Activated T-cell treated with anti-CD3 and anti-CD28 coated beads, Interleukin-2, amount 50 U/mL, for 72 hours (primary cell): Measurements from ENCODE around the gene CENPP. TPM values are rescaled to one million over a fixed set of nuclear protein-coding genes. Genes with fewer than 3 reads are reported as not detected.
"Not testable (repeated sequence)": the region's sequence is repeated elsewhere in the genome, so short reads cannot be mapped to it uniquely, and the experiment has no call there.

ENCODE experiments used
- ATAC-seq, 2 donors: fragments of 150-1000 bp; cut with Tn5 transposase; replicated peaks in 1 of 2; 2 replicates each; pipeline ENCODE4 v1.10.0; 2021; ENCODE audit warnings: moderate library complexity in 2 of 2, mild to moderate bottlenecking in 1 of 2
- DNase-seq, 2 donors: peaks; one replicate each; pipeline ENCODE4 v3.0.0; 2021 to 2022; ENCODE audit warnings: mixed read lengths in 1 of 2
- H3K27ac Mint-ChIP-seq: one replicate; pipeline ENCODE4 v1.8.0; 2022; ENCODE audit warnings: mild to moderate bottlenecking, moderate library complexity, mixed read lengths
- H3K27me3 Mint-ChIP-seq: one replicate; pipeline ENCODE4 v1.8.0; 2022; ENCODE audit warnings: low read depth, mixed read lengths
- H3K36me3 Mint-ChIP-seq, 2 donors: one replicate each; pipeline ENCODE4 v1.8.0; 2022; ENCODE audit warnings: mixed read lengths in 2 of 2, mild to moderate bottlenecking in 1 of 2; ENCODE audit not compliant: insufficient read depth in 2 of 2
- H3K4me1 Mint-ChIP-seq: one replicate; pipeline ENCODE4 v1.8.0; 2022; ENCODE audit warnings: low read depth, mixed read lengths
- H3K4me3 Mint-ChIP-seq, 2 donors: one replicate each; pipeline ENCODE4 v1.8.0; 2022; ENCODE audit warnings: mild to moderate bottlenecking in 2 of 2, mixed read lengths in 2 of 2, moderate library complexity in 2 of 2
- H3K9me3 Mint-ChIP-seq, 2 donors: one replicate each; pipeline ENCODE4 v1.8.0; 2022; ENCODE audit warnings: mixed read lengths in 2 of 2
- total RNA-seq, 2 donors: library from RNA; stranded (reverse); gene quantifications; one replicate each; pipeline ENCODE4 v1.2.3, GENCODE V29; 2022

Gene CENPP
- total RNA-seq, 2 donors from 2014 or later = 25.2 to 28.2 TPM

DNA sequence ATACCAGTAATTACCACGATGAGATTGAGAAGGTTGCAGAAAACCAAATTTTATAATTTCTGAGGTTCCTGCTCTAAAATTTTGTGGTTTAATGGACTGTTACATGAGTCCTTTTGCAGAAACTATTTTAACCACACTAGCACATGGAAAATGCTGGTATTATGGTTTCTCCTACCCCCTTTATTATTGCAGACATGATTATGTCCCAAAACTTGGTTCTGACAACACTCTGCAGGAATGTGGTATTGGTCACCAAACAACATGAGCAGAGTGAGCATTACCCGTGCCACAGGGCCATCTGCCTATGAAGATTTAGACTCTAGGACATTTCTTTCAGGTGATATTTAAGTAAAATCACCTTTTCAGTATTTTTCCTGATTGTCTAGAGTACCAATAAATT is 212.8 kb downstream of the CENPP start:
- no peaks in the 10 kb centered on the region for H3K4me1 Mint-ChIP-seq
- H3K4me3 Mint-ChIP-seq = no peak overlapping the region
- ATAC-seq (no peak), DNase-seq (no peak)
- no peaks in the 10 kb centered on the region for H3K9me3 Mint-ChIP-seq
- H3K27me3 Mint-ChIP-seq = no peaks in the 10 kb centered on the region
- H3K36me3 Mint-ChIP-seq = no peaks in the 10 kb centered on the region
- no peak overlapping the region for H3K27ac Mint-ChIP-seq

DNA sequence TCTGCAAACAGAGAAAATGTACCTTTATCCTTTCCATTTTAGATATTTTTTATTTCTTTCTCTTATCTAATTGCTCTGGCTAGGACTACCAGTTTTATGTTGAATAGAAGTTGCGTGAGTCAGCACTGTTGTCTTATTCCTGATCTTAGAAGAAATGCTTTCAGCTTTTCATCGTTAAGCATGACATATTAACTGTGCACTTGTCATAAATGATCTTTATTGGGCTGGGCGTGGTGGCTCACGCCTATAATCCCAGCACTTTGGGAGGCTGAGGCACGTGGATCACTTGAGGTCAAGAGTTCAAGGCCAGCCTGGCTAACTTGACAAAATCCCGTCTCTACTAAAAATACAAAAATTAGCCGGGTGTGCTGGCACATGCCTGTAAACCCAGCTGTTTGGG is 218.2 kb downstream of the CENPP start:
- no peak for DNase-seq
- ATAC-seq = no peak
- H3K27ac Mint-ChIP-seq = no peak overlapping the region
- H3K27me3 Mint-ChIP-seq = no peaks in the 10 kb centered on the region
- H3K4me1 Mint-ChIP-seq = no peaks in the 10 kb centered on the region
- no peak overlapping the region for H3K4me3 Mint-ChIP-seq
- no peaks in the 10 kb centered on the region for H3K9me3 Mint-ChIP-seq
- H3K36me3 Mint-ChIP-seq = no peaks in the 10 kb centered on the region

DNA sequence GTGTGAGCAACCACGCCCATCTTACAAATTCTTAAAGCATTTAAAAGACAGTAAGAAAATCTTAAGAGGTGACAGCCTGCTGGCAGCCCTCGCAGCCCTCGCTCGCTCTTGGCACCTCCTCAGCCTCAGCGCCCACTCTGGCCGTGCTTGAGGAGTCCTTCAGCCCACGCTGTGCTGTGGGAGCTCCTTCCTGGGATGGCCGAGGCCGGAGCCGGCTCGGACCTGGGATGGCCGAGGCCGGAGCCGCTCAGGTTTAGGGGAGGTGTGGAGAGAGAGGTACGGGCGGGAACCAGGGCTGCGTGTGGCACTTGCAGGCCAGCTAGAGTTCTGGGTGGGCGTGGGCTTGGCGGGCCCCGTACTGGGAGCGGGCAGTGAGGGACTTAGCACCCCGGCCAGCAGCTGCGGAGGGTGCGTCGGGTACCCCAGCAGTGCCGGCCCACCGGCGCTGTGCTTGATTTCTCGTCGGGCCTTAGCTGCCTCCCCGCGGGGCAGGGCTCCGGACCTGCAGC is 219.3 kb downstream of the CENPP start:
- ATAC-seq = no peak
- no peak overlapping the region for H3K27ac Mint-ChIP-seq
- DNase-seq = no peak
- H3K9me3 Mint-ChIP-seq = no peaks in the 10 kb centered on the region
- H3K4me1 Mint-ChIP-seq = no peaks in the 10 kb centered on the region
- H3K36me3 Mint-ChIP-seq = no peaks in the 10 kb centered on the region
- H3K4me3 Mint-ChIP-seq = no peak overlapping the region
- no peaks in the 10 kb centered on the region for H3K27me3 Mint-ChIP-seq

DNA sequence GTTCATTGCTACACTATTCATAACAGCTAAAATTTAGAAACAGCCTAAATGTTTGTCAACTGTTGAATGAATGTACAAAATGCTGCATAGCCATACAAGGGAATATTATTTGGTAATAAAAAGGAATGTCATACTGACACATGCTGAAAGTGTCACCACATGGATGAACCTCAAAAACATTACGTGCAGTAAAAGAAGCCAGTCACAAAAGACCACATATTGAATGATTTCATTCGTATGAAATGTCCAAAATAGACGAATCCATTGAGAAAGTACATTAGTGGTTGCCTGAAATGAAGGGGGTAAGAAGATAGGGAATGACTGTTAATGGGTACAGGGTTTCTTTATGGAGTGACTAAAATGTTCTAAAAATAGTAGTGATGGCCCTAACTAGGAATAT is 221.6 kb downstream of the CENPP start:
- DNase-seq (no peak), ATAC-seq (no peak)
- Mint-ChIP-seq H3K27me3 (no peaks in the 10 kb centered on the region), H3K4me1 (no peaks in the 10 kb centered on the region), H3K36me3 (no peaks in the 10 kb centered on the region), H3K27ac (no peak overlapping the region), H3K9me3 (no peaks in the 10 kb centered on the region), H3K4me3 (no peak overlapping the region)

DNA sequence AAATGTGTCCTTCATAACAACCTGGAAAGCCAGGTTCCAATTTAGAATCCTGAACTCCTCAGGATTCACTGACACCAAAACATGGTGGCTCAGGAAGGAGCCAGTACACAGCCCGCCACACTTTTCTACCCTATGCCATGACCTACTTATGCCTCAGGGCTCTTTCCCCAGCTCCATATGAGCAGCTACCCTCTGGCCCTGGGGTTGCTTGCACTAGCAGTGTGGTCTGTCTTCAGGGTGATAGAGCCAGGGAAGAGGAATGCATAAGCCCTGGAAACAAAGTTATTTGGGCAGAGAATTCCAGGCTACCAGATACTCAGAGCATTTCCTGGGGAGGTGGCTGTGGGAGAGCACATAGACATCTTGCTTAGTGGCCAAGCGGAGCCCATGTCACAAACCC is 225.0 kb downstream of the CENPP start:
- Mint-ChIP-seq H3K27ac (no peak overlapping the region), H3K36me3 (no peaks in the 10 kb centered on the region)

DNA sequence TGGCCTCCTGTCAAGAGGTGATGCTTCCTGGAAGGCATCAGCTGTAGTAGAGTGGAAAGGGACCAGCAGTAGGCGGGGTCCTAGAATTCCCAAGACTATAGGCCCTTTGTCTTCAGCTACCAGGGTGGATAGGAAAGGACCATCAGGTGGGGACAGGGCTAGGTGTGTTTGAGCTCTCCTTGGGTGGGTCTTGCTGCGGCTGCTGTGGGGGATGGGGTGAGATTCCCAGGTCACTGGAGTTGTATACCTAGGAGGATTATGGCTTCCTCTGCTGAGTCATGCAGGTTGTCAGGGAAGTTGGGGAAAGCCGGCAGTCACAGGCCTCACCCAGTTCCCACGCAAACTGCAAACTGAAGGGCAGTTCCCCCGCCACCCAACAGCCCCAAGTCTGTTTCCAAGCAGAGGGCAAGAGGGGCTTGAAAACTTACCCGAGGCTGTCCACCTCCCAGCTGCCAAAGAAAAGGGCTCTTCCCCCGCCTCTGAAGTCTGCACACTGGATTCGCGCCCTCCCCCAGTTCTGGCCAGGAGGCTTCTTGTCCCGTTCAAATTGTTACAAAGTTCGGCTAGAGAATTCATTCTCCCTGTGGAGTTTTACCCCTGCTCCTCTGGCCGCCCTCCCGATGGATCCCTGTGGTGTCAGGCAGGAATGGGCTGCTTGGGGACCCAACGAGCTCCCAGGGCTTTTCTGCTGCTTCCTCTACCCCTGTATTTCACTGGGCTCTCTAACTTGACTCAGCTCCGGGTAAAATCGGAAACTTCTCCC is 233.0 kb downstream of the CENPP start:
- ATAC-seq = no peak
- Mint-ChIP-seq H3K36me3 (no peaks in the 10 kb centered on the region), H3K27me3 (no peaks in the 10 kb centered on the region), H3K4me3 (no peak overlapping the region), H3K27ac (no peak overlapping the region), H3K4me1 (peaks cover 6% of the 10 kb centered on the region), H3K9me3 (peaks cover 0 to 2% of the 10 kb centered on the region in 2 donors)
- no peak for DNase-seq

More for the DNA sequence above, 225.0 kb downstream of the CENPP start:
- ATAC-seq = no peak
- no peaks in the 10 kb centered on the region for H3K27me3 Mint-ChIP-seq
- H3K4me3 Mint-ChIP-seq = no peak overlapping the region
- peaks cover 3% of the 10 kb centered on the region for H3K4me1 Mint-ChIP-seq
- peaks cover 0 to 2% of the 10 kb centered on the region in 2 donors for H3K9me3 Mint-ChIP-seq
- DNase-seq = no peak

DNA sequence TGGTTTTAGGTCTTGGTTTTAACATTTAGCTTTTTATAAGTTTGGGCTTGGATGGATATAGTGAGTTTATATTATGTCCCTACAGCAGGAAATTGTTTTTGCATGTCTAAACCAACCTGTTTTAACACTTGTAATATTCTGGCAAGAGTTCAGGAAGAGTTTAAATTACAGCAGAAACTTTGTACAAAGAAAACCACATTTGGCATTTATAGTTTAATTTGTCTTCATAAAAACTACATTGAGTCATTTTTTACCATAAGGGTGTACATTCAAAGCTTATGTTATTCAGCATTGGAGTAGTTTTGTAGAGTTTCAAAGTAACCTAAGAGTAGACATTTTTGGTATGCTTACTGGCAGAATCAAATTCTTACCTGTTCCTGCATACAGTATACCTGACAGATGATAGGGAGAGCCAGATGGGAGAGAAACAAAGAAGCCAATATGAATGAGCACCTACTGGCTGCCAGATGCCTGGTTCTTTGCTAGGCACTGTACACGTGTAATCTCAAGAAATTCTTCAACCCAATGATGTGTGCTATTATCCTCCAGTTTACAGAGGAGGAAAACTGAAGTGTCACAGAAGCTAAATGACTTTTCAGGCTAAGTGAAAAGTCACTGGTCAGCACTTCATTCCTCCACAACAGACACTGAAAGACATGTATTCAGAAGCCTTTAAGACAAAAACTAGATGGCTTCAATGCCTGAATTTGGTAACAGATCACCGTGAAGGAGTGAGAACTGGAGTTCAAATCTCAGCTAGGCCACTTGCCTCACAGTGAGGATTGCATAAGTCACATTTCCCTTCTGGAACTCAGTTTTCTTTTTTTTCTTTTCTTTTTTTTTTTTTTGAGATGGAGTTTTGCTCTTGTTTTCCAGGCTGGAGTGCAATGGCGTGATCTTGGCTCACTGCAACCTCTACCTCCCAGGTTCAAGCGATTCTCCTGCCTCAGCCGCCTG is 235.9 kb downstream of the CENPP start:
- Mint-ChIP-seq H3K27ac (no peak overlapping the region), H3K4me3 (no peak overlapping the region), H3K27me3 (no peaks in the 10 kb centered on the region), H3K9me3 (peaks cover 5 to 6% of the 10 kb centered on the region in 2 donors), H3K36me3 (peaks cover 2 to 6% of the 10 kb centered on the region in 2 donors), H3K4me1 (no peaks in the 10 kb centered on the region)
- DNase-seq (no peak), ATAC-seq (no peak)

DNA sequence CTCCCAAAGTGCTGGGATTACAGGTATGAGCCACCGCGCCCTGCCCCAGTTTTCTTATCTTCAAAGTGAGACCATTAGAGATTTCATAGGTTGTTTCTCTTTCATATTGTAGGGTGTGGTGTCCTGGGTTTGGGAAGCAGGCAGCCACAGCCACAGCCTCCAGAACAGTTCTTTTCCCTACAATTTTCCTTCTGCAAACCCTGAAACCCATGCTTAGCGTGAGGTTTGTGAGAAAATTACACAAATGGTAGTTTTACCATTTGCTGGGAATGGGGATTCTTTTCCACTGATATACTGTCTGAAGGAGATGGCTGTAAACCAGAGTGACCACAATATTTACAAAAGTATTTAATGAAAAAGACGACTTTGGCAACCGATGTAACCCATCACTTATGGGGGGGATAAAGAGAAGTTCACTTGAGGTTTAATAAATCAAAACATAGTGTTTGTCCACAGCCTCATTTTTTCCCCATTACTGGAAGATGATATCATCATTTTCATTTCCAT is 236.8 kb downstream of the CENPP start:
- no peak for ATAC-seq
- no peak for DNase-seq
- no peak overlapping the region for H3K27ac Mint-ChIP-seq
- H3K4me1 Mint-ChIP-seq = no peaks in the 10 kb centered on the region
- H3K4me3 Mint-ChIP-seq = no peak overlapping the region
- H3K36me3 Mint-ChIP-seq = peaks cover 2 to 6% of the 10 kb centered on the region in 2 donors
- no peaks in the 10 kb centered on the region for H3K27me3 Mint-ChIP-seq
- peaks cover 7 to 8% of the 10 kb centered on the region in 2 donors for H3K9me3 Mint-ChIP-seq

DNA sequence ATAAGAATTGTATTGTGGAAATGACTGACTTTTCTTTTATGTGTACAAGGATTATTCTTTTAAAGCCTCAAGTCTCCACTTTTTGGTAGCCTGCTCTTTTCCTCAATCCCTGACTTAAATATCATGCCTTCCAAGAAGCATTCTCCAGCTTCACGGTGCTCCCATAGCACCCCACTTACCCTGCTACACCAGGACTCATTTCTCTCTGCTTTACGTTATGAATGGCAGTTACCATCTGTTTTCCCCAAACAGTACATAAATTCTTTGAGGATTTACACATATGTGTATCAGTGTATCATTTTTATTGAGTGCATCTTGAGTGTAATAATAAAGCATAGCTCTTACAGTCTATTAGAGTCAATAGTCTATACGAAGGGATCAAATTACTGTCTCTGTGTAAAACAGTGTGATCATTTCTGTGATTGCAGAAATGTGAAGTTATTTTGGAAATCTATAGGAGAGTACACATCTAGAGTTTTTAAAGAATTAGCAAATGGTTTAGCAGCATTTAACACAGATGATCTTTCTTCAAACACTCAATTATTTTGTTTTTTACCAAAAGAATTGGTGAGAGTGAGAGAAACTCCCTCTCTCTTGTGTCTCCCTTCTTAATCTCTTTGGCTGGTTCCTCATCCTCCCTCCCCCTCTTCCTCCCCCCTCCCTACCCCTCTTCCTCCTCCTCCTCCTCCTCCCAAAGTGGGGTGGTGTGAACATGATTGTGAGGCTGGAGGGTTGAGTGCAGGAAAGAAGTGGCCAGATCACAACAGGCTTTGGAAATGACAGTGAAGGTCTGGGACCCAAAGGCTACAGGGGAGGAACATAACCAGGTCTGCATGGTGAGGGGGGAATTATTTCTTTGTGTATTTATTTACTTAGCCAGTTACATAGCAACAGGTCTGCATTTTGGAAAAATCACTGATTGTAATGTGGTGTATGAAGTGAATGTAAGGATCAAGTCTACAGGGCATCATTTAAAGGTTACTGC is 237.7 kb downstream of the CENPP start:
- Mint-ChIP-seq H3K9me3 (peaks cover 8 to 9% of the 10 kb centered on the region in 2 donors), H3K4me1 (no peaks in the 10 kb centered on the region), H3K27ac (no peak overlapping the region), H3K36me3 (peaks cover 2 to 6% of the 10 kb centered on the region in 2 donors), H3K27me3 (no peaks in the 10 kb centered on the region), H3K4me3 (no peak overlapping the region)
- DNase-seq (no peak), ATAC-seq (no peak)

DNA sequence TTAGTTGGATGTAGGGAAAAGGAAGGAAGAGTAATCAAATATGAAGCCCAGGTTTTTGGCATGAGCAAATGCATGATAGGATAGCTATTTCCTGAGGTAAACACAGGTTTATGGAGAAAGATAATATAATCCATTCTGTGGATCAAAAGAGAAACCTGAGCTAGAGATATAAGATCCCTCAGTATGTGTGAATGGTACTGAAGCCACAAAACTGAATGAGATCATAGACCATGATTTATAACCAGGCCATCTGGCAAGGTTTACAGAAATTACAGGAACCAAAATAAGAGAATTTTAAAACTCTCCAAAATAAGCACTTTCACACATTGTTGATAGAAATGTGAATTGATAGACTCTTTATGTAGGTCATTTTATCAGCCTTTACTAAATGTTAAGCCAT is 238.8 kb downstream of the CENPP start:
- DNase-seq (no peak), ATAC-seq (no peak)
- Mint-ChIP-seq H3K27ac (no peak overlapping the region), H3K9me3 (peaks cover 8 to 9% of the 10 kb centered on the region in 2 donors), H3K27me3 (no peaks in the 10 kb centered on the region), H3K36me3 (peaks cover 2 to 6% of the 10 kb centered on the region in 2 donors), H3K4me1 (no peaks in the 10 kb centered on the region), H3K4me3 (no peak overlapping the region)

DNA sequence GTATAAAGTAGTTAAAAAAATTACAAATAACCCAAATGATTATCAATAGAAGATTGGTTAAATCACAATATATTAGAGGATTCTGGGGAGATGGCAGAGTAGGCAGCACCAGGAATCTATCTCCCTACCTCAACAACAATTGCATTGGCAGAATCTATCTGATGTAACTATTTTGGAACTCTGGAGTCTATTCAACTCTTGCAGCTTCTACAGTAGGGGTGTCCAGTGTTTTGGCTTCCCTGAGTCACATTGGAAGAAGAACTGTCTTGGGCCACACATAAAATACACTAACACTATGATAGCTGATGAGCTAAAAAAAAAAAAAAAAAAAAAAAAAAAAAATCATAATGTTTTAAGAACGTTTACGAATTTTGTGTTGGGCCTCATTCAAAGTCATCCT is 239.2 kb downstream of the CENPP start:
- Mint-ChIP-seq H3K27ac (no peak overlapping the region), H3K4me1 (no peaks in the 10 kb centered on the region)

DNA sequence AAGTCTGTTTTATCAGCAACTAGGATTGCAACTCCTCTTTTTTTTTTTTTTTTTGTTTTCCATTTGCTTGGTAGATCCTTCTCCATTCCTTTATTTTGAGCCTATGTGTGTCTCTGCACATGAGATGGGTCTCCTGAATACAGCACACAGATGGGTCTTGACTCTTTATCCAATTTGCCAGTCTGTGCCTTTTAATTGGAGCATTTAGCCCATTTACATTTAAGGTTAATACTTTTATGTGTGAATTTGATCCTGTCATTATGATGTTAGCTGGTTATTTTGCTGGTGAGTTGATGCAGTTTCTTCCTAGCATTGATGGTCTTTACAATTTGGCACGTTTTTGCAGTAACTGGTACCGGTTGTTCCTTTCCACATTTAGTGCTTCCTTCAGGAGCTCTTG is 246.1 kb downstream of the CENPP start:
- not testable (repeated sequence) for H3K27me3 Mint-ChIP-seq, H3K9me3 Mint-ChIP-seq, H3K36me3 Mint-ChIP-seq, ATAC-seq, H3K4me1 Mint-ChIP-seq, H3K27ac Mint-ChIP-seq, DNase-seq, H3K4me3 Mint-ChIP-seq

More for the DNA sequence above, 239.2 kb downstream of the CENPP start:
- peaks cover 2 to 6% of the 10 kb centered on the region in 2 donors for H3K36me3 Mint-ChIP-seq
- H3K27me3 Mint-ChIP-seq = no peaks in the 10 kb centered on the region
- no peak for ATAC-seq
- peaks cover 8 to 9% of the 10 kb centered on the region in 2 donors for H3K9me3 Mint-ChIP-seq
- DNase-seq = no peak
- H3K4me3 Mint-ChIP-seq = no peak overlapping the region
